Stimulated activated CD8-positive, alpha-beta memory T cell treated with anti-CD3 and anti-CD28 coated beads, Interleukin-7, amount 100 ng/mL, for 48 hours (primary cell): ENCODE results near the gene CD81.

Experiments
- DNase-seq, 2 donors: peaks; one replicate each; pipeline ENCODE4 v3.0.0-alpha.2; 2020; ENCODE audit warnings: low read depth in 1 of 2; ENCODE audit errors: extremely low read depth in 1 of 2

Gene CD81

DNA sequence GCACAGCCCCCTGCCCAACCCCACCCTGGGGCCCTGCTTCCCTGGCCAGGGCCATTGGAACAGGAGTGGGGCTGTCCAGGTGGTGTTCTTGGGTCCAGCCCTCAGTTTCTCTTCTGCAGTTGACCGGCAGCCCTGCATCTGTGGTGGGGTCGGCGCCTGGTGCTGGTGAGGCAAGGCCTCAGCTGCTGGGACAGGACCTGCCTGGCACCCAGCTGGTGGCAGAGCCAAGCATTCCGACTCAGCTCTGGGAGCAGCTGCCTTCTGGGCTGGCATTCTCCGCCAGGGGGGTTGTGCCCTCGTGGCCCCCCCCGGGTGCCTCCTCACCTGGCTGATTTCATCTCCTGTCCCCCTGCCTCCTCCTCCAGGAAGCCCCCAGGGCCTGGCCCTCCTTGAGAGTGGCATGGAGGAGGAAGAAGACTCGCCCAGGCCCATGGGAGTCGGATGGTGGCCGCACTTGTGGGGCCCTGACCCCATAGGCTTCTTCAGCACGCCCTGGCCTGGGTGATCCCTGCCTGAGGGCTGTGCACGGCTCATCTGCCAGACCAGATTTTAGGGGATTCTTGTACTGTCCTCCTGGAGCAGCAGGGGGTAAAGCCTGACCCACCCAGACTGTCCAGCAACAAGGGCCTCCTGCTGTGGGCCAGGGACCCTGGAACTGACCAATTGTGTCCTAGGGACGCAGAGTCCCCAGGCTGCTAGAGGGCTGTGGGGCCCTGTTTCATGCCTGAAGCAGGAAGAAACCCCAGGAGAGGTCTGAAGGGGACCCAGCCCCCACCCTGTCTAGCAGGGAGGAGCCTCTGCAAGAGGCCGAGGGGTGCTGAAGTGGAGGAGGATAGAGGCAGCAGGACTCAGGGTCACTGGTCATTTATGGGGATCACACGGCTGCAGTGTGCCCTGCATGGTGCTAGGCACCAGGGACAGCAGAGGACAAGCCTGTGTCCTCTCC is 11.6 kb downstream of the CD81 start:
- DNase-seq, result no peak

DNA sequence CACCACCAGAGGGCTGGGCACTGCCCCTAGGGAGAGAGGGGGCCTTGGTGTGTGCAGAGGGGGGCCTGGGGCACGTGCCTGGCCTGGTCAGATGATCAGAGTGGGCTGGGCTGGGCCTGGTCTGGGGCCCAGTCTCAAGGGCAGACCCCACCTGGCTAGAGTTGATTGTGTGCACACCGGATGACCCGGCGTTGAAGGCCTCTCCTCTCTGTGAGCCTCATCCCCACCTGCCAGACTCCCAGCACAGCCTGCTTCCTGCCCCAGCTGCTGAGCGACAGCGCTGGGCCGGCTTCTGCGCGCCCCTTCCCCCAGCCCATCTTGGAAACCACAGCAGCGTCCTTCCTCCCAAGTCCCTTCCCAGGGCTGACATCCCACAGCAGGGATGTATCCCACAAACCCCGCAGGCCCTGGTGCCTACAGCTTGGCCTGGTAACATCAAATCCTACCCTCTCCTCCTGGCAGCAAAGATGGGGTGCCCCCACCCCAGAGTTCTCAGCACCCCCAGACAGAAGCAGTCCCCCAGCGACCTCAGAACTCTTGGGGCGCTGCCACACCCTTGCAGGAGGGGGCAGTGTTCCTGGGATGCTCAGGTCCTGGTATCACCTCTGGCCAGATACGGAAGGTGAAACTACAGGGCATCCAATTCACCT is 12.4 kb downstream of the CD81 start:
- DNase-seq, result no peak

DNA sequence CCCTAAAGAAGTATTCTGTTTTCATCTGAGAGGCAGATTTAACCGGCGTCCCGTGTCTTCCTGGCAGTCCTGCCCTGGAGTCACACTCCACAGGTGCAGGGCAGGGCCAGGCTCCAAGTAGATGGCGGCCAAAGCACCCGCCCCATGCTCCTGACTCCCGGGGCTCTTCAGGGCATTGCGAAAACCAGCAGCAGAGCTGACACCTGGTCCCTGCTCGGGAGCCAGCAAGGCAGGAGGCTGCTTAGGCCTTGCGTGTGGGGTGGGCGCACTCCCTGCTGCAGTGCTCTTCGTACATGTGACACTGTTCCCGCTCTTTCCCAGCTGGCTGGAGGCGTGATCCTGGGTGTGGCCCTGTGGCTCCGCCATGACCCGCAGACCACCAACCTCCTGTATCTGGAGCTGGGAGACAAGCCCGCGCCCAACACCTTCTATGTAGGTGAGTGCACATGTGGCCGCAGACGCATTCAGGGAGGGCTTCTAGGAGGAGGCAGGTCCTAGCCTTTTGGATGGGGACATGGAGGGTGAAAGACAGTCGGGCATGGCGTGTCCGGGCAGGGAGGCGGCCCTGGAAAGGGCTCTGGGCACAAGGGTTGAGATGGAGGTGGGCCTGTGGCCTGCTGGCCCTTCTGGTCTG is 13.1 kb downstream of the CD81 start:
- DNase-seq, result no peak

DNA sequence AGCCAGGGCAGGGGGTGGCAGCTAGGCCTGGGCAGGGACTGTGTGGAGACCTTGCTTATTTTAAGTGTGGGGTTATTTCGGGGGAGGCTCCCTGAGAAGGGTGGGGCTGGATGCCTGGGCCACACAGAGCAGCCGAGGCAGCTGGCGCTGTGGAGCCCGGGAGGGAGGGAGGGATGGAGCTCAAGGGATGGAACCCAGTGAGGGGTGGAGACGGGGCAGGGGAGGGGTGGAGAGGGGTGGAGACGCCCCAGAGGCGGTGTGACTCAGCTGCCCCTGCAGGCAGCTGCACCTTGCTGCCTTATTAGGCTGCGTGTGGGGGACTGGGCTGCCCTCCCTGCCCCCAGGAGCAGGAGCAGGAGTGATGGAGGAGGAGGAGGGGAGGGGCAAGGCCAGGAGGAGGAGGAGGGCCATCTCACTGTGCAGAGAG is 13.6 kb downstream of the CD81 start:
- no peak for DNase-seq

DNA sequence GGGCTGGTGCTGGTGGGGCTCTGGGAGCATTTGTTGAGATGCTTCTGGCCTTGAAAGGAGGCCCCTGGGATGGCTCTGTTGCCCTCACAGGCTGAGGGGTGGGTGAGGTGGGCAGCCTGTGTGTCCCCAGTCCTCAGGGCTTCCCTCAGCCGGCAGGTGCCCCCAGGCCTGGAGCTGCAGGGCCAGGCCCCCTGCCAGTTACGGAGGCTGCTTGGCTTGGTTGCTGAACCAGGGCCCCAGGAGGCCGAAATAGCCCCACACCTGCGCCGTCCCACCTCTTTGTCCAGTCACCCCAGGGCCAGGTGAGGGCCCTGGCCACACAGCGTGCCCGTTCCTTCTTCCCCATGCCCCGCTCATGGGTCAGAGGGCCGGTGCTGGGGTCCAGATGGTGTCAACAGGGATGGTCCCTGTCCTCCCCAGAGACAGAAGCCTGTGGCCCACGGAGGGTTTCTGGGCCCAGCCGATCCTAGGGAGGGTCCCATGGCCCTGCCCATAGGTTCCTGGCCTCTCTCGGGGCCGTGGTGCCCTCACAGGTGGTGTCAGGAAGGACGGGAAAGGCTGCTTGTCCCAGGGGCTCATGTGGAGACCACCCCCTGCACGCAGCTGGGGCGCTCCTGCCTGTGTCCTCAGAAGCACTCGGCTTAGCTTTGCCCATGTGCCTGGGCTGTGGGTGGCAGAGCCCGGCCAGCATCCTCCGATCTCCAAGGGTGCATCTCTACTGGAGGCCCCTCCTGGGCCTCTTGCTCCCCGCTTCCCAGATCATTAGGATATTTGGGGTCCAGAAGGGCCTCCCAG is 14.3 kb downstream of the CD81 start:
- no peak for DNase-seq

DNA sequence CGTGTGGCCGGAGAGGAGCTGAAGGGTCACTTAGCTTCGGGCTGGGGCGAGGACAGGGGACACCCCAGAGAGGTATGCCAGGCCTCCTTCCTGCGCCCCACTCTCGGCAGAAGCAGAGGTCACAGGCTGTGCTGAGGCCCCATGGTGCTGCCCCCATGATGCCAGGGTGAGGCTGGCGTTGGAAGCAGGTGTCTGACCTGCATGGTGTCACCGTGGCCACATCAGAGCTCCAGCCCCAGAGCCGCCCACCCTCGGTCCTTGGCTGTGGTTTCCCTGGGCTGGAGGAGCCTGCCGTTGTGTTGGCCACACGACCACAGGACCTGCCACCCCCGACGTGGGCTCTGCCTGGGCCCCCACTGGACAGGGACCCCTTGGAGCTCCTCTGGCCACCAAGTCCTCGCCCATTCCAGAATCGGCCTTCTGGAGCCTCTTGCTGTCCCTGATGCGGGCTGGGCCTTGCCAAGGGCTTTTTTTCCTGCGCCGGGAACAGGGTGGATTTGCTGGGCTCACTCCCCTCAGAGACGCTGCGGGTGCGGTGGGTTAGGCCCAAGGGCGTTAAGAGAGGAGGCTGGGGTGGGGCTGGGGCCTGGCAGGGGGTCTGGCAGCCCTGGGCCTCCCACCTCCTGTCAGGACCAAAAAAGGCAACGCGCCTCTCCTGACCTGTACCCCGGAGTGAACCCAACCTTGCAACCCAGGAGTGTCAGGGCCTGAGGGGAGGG is 15.3 kb downstream of the CD81 start:
- DNase-seq, result no peak

DNA sequence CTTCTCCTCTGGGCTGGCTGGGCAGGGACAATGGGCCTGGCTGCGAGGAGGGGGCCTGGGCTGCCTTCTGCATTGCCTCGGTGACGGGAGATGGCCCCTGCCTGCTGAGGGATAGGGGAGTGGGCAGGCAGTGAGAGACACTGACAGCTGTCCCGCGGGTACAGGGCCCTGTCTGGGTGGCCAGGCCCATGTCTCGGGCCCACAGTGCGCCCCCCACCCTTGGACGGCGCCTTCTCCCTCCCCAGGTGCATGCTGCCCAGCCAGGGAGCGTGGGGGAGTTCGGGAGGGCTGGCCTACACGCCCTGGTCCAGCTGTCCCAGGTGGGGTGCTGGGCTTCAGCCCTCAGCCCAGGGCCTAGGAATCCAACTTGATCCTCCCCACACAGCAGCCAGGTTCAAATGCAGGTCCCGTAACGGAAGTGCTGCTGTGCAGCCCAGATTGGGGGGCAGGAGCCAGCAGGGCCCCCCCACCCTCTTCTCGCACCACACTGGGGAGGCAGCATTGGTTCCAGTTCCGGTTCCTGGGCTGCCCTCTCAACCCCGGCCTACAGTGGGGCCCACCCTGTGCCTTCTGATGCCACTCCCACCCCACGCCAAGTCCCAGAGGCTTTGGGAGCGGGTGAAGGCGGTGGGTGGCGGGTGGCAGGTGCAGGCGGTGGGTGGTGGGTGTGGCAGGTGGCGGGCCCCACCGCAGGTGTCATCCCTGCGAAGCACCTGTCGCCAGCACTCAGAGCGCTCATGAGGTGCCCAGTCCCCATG is 16.2 kb downstream of the CD81 start:
- no peak for DNase-seq

DNA sequence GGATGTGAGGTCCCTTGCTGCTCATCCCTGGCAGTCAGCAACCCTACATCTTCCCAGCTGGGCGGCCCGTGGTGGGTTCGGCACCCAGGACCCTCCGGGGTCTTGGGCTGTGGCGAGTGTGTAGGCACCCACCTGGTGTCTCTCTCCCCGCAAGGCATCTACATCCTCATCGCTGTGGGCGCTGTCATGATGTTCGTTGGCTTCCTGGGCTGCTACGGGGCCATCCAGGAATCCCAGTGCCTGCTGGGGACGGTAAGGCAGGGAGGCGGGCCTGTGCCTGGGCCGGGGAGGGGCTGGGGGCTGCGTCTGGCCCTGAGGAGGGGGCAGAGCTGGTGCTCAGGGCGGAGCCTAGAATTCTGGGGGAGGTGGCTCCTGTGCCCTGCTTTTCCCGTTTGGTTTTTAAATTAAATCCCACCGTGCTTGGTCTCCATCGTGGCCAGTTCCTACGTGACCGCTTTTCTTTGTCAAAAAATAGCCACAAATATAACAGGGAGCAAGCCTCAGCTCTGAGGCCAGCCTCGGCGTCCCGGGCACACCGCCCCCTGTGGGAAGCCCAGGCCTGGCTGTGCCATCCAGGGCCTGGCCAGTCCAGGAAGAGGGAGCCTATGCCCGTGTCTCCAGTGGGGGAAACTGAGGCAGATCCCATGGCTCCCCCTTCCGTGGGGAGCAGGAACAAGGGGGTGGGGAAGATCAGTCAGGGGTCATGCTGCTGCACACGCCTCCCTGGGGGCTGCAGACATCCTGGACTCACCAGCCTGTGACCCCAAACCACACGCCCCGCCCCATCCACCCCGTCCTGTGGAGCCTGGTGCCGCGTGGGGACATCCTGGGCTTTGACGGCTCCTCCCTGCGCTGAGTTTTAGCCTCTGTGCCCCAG is 17.1 kb downstream of the CD81 start:
- DNase-seq, result no peak

DNA sequence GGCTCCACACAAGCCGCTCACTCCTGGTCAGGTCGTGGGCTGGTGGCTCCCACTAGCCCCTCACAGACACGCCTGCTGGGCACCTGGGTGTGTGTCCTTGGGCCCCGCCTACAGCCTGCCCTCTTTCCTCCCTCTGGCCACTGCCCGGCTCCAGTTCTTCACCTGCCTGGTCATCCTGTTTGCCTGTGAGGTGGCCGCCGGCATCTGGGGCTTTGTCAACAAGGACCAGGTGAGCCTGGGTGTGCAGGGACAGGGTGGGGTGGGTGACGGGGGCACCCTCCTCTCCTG is 17.7 kb downstream of the CD81 start:
- no peak for DNase-seq

DNA sequence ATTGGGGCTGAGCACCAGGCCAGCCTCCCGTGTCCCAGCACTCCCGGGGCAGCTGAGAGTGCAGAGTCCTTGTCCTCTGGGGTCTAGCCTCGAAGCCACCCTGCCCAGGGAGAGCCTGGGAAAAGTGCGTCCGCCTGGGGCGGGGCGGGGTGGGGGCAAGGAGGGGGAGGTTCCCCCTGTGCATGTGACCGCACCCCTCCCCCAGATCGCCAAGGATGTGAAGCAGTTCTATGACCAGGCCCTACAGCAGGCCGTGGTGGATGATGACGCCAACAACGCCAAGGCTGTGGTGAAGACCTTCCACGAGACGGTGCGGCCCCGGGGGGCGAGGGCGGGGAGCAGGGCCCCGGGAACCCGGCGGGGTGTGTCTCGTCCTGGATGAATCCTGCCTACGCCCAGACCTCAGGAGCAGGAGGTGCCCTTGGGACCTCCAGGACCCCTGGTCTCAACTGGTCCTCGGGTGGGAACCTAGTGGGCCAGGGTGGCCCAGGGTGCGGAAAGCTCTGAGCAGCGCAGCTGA is 18.2 kb downstream of the CD81 start:
- no peak for DNase-seq

DNA sequence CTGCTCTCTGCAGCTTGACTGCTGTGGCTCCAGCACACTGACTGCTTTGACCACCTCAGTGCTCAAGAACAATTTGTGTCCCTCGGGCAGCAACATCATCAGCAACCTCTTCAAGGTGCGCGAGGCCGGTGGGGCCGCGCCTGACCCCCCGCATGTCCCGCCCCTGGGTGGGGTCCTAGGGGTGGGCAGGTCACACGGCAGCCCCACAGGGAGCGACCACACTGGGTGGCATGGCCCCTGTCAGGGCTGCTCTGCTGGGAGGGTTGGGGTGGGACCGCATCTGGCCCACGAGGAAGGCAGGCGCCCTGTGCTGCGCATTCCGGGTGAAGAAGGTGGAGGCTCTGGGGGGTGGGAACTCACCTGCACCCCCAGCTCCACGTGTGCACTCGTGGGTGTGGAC is 18.7 kb downstream of the CD81 start:
- DNase-seq, result no peak

DNA sequence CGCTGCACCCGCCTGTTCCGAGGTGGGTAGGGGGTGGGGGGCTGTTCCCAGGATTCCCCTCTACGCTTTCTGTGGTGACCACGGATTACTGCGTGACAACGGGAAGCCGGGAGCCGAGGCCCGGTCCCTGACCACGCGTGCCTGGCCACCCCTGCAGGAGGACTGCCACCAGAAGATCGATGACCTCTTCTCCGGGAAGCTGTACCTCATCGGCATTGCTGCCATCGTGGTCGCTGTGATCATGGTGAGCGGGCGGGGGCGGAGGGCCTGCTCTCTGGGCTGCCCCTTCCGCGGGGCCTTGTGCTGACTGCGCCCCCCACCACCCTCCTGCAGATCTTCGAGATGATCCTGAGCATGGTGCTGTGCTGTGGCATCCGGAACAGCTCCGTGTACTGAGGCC is 19.4 kb downstream of the CD81 start:
- no peak for DNase-seq

DNA sequence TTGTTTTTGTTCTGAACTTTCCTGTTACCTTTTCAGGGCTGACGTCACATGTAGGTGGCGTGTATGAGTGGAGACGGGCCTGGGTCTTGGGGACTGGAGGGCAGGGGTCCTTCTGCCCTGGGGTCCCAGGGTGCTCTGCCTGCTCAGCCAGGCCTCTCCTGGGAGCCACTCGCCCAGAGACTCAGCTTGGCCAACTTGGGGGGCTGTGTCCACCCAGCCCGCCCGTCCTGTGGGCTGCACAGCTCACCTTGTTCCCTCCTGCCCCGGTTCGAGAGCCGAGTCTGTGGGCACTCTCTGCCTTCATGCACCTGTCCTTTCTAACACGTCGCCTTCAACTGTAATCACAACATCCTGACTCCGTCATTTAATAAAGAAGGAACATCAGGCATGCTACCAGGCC is 19.9 kb downstream of the CD81 start:
- DNase-seq, result no peak

DNA sequence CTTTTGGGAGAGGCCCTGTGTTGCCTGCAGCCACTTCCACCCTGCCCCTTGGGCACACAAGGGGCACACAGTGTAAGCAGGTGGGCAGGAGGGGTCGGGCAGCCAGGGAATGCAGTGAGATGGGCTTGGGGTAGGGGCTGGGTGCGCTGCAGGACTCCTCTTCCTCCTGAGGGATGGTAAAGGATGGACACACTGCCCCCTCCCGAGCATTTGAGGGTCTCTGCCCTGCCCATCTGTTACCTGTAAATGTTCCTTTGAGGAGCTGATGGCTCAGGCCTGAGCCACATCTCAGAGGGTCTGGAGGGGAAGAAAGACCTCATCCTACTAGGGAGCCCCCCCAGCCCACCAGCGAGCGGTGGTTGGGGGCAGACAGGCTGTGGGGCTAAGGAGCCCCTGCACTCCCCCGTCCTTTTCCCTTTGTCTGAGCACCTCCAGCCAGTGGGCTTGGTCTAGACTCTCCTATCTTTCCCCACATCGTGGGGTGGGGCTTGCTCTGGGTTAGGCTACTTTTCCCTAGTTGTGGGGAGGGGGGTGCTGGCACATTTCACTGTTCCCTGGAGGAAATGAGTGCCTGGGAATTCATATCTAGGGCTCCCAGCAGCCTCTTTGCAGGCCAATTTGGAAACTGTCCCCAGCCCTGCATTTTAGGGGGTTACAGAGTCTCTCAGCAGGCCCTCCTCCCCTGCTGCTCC is 21.7 kb downstream of the CD81 start:
- no peak for DNase-seq

DNA sequence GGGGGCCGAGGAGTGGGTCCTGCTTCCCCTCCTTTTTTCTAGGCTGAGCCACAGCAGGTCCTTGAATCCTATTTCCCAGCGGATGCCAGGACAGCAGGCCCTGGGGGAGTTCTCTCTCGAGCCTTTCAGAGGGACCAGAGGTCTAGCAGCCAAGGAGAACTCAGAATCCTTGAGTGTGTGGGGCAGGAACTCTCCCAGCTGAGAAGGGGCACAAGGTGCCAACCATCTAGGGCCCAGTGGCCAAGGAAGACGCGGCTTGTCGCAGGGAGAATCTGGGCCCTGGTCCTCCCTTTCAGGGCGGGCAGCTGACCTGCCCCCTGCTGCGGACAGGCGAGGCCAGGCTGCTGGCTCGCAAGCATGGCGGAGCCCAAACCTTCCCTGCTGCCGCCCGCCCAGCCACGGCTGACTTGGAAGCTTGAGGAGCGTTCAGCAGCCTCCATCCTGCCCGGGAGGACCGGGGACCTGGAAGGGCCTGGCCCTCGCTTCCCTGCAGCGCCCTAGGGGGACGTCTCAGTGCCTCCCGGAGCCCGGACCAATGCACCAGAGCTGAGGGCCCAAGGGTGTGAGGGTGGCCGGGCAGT is 22.5 kb downstream of the CD81 start:
- DNase-seq, result no peak

DNA sequence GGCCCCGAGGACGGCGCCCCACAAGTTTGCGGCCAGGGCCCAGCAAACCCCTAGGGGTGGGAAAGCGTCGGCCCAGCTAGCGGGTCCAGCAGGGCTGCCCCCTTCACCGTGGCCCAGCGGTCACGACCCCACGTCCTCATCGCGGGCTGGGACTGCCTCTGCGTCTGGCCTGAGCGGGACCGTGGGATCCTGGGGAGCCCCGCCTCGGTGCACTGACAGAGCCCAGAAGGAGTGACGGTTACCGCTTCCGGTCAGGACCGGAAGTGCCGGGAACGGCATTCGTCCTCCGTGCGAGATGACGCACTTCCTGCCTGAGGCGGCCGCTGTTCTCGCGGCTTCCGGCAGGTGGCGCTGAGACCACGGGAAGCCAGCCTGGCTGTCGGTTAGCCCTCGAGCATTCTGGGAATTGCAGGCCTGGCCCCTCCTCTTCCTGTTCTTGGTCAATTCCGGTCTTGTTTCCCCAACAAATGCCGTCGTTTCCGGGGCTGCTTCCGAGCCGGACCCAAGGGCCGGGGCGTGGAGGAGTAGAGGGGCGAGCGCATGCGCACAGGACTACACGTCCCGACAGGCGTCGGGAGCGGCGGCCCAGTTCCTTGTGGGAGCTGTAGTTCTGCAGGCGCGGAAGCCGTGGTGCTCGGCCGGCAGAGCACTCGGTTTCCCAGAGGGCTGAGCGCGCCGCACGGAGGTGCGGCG is 23.1 kb downstream of the CD81 start, which contains the start of gene TSSC4:
TSS of gene TSSC4 (plus strand) at position 682 of the 693 bp plus-strand sequence. CDS start 1,884 bp downstream, outside the sequence.
- peak; percentile 99 for DNase-seq
